ENCODE measurements around the gene FTSJ1.
A peak's percentile ranks its signal among the peaks of the same experiment; 100 is the strongest.
"Not testable (repeated sequence)": the region's sequence is repeated elsewhere in the genome, so short reads cannot be mapped to it uniquely, and the experiment has no call there.

The FTSJ1 gene, protein sequence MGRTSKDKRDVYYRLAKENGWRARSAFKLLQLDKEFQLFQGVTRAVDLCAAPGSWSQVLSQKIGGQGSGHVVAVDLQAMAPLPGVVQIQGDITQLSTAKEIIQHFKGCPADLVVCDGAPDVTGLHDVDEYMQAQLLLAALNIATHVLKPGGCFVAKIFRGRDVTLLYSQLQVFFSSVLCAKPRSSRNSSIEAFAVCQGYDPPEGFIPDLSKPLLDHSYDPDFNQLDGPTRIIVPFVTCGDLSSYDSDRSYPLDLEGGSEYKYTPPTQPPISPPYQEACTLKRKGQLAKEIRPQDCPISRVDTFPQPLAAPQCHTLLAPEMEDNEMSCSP

DNA sequence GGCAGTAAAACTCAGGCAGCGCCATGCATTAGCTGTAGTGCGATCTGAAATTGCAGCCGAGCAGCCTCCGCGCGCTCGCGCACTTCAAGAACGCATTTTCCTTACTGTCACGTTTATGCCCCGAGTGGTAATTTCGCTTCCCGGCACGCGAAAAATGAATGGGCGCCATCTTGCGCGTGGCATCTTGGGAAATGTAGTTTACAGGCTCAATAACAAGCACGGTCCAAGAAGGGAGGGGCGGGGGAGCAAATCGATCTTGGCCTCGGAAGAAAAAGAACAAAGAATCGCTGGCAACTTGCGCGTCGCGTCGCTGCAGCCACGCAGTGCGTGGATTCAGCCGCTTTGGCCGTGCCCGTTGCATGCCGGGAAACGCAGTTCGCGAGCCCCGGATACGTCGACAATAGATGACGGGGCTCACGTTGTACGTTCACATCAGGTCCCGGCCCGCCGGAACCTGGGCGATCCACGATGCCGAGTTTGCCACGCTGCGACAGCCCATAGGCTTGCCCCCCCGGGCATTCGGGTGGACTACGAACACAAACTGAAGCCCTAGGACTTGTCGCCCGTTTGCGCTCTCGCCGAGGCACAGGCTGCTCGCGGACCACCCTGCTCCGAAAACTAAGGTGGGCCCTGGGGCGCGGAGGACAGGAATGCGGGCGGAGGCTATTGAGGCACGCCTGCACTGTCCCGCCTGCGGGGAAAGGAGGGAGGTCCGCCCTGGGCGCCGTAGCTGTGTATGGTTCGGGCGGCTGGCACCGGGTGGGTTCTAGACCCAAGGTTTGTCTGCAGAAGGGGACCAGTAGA is at the start of gene FTSJ1:
Gene FTSJ1 (plus strand): TSS at position 426 of the 804 bp plus-strand sequence. CDS start 1,849 bp downstream, outside the sequence.
- peak; percentile 57 for DNase-seq

GRCh38 chrX:48427027-48427716 is 48.8 kb upstream of the FTSJ1 start:
- DNase-seq = not testable (repeated sequence)

DNA sequence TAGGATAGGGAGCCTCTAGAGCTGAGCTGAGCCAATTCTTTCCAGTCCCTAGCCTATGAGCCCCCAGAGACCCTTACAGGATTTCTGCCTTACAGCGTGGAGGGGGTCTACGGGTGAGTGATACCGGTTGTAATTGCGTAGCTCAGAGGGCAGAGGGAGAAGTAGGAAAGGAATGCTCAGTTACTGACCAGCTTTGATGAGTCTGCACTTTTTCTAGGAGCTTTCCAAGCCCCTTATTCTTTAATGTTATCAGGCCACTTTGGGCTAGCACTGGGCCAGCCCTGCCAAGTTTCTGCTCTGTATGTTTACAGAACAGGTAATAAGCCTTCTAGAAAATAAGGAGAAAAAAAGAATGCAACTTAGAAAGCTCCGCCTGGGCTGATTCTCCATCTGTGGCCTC is 46.4 kb upstream of the FTSJ1 start:
- not testable (repeated sequence) for DNase-seq

DNA sequence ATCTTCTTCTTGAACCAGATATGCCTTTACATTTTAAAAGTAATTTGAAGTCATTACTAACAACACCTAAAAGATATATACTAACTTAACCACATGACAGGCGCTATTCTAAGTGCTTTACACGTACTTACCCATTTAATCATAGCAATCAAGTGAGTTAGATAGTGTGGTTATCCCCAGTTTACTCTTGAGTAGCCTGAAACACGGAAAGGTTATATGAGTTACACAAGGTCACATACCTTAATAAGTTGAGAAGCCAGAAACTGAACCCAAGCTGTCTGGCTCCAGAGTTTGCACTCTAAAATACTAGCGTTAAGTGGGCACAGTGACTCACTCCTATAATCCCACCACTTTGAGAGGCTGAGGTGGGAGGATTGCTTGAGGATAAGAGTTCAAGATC is 45.8 kb upstream of the FTSJ1 start:
- not testable (repeated sequence) for DNase-seq

- not testable (repeated sequence) for DNase-seq
These were observed 42.3 kb upstream of the FTSJ1 start for GRCh38 chrX:48433713-48434112.

DNA sequence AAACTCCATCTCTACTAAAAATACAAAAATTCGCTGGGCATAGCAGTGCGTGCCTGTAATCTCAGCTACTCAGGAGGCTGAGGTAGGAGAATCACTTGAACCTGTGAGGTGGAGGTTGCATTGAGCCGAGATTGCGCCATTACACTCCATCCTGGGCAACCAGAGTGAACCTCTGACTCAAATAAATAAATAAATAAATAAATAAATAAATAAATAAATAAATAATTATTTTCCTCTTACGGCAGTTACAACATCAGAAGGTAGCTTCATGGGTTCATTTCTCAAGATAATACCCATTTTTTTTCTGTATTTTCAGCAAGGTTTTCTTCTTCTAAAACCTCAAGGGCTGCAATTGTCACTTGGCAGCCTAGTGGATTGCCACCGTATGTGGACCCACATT is 28.8 kb upstream of the FTSJ1 start:
- DNase-seq = not testable (repeated sequence)

- no peak for DNase-seq
These were observed 25.9 kb upstream of the FTSJ1 start for GRCh38 chrX:48450076-48450475.

GRCh38 chrX:48451708-48452107 is 24.3 kb upstream of the FTSJ1 start:
- DNase-seq = no peak

DNA sequence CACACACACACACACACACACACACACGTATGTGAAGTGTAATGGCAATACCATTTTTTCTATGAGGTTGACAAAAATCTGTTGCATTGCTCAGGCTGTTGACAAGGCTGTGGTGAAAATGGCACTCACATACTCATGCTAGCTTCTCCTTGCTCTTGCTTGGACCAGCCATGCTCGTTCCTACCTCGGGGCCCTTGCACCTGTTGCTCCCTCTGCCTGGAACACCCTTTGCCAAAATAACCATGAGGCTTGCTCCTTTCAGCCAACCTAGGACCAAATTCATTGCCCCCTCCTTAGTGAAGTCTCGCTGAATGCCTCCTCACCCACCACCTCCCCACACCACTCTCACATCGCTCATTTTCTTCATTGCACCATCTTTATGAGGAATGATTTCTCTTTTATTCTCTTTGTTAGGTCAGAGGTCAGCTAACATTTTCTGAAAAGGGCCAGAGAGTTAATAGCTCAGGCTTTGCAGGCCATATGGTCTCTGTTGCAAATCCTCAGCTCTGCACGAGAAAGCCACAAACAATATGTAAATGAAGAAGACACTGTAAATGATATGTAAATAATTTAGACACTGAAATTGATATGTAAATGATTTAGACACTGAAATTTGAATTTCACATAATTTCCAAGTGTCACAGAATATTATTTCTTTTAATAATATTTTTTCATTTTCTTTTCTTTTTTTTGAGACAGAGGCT is 19.2 kb upstream of the FTSJ1 start:
- DNase-seq = no peak

DNA sequence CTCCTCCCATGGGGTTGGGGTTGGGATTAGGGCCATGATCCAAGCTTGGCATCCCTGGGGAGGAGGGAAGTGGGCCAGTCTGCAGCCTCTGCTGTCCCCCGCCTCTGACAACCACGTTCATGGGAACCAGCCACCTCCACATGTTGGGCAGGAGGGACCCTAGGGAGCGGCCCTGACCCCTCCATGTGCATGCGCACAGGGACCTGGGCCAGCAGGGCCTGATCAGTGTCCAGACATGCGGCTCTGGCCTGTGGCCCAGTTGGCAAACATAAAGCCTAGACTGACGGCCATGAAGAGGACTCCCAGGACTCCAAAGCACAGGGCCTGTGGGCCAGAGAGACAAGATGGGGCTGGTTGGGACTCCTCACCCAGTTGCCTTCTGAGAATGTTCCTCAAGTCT is 17.3 kb upstream of the FTSJ1 start:
- no peak for DNase-seq

- no peak for DNase-seq
These were observed 16.5 kb upstream of the FTSJ1 start for GRCh38 chrX:48459483-48459882.

- no peak for DNase-seq
These were observed 16.0 kb upstream of the FTSJ1 start for GRCh38 chrX:48460031-48460430.

DNA sequence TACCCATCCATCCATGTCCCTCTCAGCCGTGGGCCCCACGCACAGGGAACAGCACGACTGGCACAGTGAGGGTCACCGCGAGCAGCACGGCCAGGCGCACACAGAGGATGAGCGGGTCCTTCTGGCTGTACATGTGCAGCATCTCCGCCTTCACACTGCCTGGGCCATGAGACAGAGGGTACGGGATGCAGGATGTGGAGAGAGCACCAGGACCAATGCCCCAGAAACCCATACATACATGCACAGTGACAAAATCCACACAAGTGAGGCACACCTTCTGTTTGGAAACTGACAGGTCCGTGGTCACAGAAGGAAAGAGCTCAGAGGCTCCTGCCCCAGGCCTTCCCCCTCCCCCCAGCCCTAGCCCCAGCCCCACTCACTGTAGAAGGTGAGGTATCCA is 15.4 kb upstream of the FTSJ1 start:
- no peak for DNase-seq

DNA sequence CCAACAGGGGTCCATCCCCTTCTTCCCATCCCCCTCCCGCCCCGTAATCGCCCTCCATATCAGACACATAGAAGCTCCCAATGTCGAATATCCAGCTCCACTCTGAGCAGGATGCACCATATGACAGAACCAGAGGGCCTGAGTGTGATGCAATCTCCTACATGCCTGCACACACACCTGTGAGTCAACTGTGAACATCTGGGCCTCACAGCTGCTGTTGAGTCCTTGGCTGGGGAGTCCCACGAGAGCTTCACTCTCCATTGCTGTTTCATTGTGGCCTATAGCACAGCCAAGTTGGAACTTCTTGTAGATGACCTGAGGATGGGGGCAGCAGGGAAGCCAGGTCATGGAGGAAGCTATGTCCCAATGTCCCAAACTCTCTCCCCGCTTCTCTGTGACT is 14.2 kb upstream of the FTSJ1 start:
- DNase-seq = no peak

GRCh38 chrX:48465336-48465933 is 10.6 kb upstream of the FTSJ1 start:
- no peak for DNase-seq

DNA sequence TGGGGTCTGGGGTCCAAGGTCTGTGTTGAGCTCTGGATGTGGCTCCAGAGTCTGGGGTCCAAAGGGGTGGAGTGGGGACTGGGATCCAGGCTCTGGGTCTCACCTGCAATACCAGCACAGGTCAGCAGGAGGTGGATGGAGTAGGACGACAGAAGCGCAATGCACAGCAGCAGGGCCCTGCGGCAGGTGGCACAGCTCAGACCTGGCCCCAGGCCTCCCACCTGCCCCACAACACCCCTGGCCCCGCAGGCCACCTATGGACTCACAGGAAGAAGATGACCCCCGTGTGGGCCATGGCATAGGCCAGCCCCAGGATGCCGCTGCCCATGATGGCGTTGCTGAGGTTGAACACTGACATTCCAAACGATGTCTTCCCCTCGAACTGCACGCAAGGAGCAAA is 9.3 kb upstream of the FTSJ1 start:
- DNase-seq = no peak

- no peak for DNase-seq
These were observed 8.7 kb upstream of the FTSJ1 start for GRCh38 chrX:48467281-48467761.

GRCh38 chrX:48468247-48468671 is 7.7 kb upstream of the FTSJ1 start:
- no peak for DNase-seq

GRCh38 chrX:48468693-48469691 is 7.0 kb upstream of the FTSJ1 start:
- no peak for DNase-seq

DNA sequence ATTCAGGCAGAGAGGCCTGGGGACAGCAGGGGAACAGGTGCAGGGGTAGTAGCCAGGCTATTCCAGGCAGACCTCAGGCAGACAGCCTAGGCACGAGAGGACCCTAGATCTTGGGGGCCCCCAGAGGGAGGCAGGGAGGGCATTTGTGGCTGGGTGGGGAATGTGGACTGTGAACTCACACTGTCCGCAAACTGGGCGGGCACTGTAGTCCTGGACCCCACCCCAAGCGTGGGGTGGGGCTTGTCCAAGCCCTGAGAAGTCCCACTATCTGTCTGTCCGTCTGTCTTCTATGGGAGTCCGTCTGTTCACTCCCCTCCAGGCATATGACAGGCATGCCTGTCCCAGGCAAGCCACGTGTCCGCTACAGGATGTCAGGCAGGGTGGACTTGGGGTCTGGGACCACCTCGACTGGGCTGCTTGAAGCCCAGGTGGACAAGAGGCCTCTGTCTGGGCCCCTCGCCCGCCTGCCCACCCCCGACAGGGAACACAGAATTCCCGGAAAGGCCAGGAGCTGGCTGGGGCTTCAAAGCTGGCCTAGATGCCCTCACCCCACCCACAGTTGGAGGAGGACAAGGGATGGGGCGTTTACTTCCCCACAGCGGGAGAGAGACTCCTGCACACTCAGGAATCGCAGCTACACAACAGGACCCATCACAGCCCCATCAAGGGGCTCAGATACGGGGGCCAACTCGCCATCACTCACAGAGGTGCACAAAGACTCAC is 5.7 kb upstream of the FTSJ1 start, which contains the start of gene SLC38A5:
Gene SLC38A5 (minus strand): TSS at position 151 of the 723 bp plus-strand sequence. CDS start 2,336 bp downstream, outside the sequence.
- DNase-seq = no peak

All from DMS79 treated with DMSO at 0.1 percent for 48 hours (cell line).